ENCODE data around the gene ZNF778.

DNA sequence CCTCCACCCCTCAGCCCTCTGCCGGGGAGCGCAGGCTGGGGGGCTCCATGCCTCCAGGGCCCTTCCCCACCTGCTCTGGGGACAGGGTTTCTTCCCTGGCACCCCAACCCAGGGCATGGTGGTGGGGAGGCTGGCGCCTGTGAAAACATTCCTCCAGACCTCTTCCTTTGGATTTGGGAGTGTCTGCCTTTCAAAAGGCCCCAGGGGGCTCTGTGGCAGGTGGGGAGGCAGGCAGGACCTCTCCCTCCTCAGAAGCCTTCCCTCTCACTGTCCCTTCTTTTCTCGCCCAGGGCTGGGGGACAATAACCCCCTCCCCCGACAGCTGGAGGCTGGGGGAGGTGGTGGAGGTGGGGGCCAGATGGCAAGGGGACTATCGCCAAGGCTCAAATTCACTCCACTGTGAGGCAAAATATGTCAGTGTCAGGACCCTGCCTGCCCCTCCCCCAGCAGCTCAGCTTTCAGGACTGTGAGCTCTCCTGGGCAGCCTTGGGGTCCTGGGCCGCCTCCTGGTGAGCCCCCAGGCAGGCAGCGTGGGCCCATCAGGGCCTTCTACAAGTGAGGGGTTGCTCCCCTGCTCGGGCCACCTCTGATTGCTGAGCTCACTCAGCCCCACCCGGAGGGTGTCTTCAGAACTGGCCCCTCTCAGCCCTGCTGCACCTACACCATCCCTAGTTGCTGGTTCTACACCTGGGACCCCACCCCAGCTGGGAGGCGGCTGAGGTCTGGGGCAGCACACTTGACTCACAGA lies 44.2 kb upstream of the ZNF778 start:
- TF ChIP-seq, protein P1, sequence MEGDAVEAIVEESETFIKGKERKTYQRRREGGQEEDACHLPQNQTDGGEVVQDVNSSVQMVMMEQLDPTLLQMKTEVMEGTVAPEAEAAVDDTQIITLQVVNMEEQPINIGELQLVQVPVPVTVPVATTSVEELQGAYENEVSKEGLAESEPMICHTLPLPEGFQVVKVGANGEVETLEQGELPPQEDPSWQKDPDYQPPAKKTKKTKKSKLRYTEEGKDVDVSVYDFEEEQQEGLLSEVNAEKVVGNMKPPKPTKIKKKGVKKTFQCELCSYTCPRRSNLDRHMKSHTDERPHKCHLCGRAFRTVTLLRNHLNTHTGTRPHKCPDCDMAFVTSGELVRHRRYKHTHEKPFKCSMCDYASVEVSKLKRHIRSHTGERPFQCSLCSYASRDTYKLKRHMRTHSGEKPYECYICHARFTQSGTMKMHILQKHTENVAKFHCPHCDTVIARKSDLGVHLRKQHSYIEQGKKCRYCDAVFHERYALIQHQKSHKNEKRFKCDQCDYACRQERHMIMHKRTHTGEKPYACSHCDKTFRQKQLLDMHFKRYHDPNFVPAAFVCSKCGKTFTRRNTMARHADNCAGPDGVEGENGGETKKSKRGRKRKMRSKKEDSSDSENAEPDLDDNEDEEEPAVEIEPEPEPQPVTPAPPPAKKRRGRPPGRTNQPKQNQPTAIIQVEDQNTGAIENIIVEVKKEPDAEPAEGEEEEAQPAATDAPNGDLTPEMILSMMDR (conservative IDR thresholded peaks at IDR 0.05 in 1 of 2, IDR thresholded peaks at IDR 0.05 in 1 of 2; ENCODE audit: low read depth in 1 of 2, low read length in 2 of 2): no peak
- no peak for TF ChIP-seq EZH2 (IDR thresholded peaks at IDR 0.05; ENCODE audit: low read length, missing control alignments)
